GM13976 (cell line): ENCODE data around the gene AVEN.

Experiments used
- DNase-seq: peaks from one replicate; pipeline ENCODE4 v3.0.0; 2012; ENCODE audit warnings: low spot score
- in situ Hi-C: fragments of 300-500 bp; cut with MboI; formaldehyde crosslinking; loops from one replicate; pipeline ENCODE4 v1.12.0; 2022; ENCODE audit warnings: low sequenced_read_pairs, mixed read lengths, inconsistent platforms; ENCODE audit not compliant: unreplicated experiment
- TF ChIP-seq, protein P1 (sequence below): IDR thresholded peaks from 2 replicates; pipeline ENCODE4 v1.5.1; 2012; ENCODE audit warnings: borderline replicate concordance, mild to moderate bottlenecking; ENCODE audit not compliant: insufficient read depth; ENCODE audit errors: extremely low read depth, missing control alignments, control extremely low read depth

AVEN gene

DNA sequence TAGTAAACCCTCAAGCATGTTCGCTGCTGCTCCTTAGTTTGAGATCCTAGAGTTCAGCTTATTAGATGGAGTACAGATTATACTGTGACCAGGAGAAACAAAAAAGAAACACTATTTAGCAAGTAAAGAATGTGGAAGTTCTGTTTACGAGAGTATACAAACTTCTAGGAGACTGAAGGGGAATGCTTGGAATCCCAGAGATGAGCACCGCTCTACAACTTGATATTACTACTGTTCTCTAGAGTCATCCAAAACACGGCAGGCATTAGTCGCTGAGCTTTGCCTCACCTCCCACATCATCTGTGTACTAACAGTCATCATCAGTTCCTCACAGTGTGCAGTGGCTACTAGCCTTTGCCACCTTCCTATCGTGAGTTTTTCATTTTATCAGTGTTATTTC, 192.1 kb downstream of the AVEN start:
- no peak for DNase-seq
- in situ Hi-C loops, result no loop called here
- TF ChIP-seq, protein P1, sequence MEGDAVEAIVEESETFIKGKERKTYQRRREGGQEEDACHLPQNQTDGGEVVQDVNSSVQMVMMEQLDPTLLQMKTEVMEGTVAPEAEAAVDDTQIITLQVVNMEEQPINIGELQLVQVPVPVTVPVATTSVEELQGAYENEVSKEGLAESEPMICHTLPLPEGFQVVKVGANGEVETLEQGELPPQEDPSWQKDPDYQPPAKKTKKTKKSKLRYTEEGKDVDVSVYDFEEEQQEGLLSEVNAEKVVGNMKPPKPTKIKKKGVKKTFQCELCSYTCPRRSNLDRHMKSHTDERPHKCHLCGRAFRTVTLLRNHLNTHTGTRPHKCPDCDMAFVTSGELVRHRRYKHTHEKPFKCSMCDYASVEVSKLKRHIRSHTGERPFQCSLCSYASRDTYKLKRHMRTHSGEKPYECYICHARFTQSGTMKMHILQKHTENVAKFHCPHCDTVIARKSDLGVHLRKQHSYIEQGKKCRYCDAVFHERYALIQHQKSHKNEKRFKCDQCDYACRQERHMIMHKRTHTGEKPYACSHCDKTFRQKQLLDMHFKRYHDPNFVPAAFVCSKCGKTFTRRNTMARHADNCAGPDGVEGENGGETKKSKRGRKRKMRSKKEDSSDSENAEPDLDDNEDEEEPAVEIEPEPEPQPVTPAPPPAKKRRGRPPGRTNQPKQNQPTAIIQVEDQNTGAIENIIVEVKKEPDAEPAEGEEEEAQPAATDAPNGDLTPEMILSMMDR, result no peak

DNA sequence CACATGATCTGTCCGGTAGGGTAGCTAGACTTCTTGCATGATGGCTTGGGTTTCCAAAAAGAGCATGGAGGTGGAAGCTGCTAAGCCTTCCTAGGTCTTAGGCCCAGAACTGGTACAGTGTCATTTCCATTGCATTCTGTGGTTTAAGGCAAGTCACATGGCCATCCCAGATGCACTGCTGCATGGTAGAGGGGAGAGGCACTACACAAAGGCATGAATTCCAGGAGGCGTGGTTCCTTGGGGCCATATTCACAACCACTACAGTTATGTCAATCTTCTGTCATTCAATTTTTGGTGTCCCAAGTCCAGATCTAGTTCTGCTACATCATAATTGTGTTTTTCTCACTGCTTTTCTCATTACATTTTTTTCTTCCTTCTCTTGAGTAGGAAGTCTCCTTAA, 192.9 kb downstream of the AVEN start:
- TF ChIP-seq, protein P1, result no peak
- in situ Hi-C loops, result no loop called here
- no peak for DNase-seq

DNA sequence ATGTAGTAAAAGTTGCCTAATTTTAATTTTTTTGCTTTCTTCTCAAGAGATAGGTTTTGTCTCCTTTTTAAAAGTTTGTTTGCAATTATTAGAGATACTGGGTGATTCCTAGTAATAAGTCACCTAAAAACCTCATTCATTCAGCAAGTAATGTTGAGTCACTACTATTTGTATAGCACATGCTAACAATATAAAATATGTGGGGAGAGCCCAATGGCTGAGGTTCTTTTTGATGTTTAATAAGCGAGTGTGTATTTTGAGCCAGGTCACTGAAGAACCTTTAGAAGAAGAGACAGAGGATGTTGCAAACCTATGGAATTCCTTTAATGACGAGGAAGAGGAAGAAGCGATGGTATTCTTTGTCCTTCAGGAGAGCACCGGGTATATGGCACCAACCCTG, 194.4 kb downstream of the AVEN start:
- in situ Hi-C loops, result no loop called here
- DNase-seq, result no peak
- TF ChIP-seq, protein P1, result no peak

DNA sequence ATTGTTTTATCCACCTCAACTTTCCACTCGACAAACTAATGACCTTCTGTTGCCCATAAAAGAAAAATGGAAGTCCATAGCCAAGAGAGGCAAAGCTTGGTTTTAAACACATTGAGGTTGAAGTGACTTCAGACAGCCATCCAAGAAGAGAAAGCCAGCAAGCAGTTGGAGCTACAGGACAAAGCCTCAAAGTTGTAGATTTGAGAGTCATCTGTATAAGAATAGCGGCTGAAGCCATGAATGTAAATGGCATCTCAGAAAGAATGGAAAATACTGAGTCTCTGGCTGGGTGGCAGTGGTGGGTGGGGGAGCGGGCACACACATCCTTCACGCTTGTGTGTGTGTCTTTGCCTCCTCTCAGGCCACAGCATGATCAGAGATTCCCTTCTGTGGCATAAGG, 194.8 kb downstream of the AVEN start:
- DNase-seq, result no peak
- in situ Hi-C loops, result no loop called here

DNA sequence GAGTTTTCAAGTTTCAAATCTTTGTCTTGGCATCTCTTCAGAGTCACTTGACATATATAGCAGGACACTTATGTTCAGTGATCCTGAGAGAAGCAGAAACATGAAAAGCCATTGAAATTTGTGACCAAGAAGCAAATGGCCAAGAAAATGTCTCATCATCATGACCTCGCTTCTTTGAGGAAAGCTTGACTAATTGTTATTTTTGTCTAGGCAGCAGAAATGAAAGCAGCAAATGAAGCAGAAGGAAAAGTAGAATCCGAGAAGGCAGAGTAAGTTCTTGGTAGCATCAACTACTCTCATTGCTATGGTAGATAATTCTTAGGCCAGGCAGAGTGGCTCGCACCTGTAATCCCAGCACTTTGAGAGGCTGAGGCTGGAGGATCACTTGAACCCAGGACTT, 198.4 kb downstream of the AVEN start:
- no peak for DNase-seq
- TF ChIP-seq, protein P1, result no peak
- in situ Hi-C loops, result no loop called here

More for the DNA sequence above, 194.8 kb downstream of the AVEN start:
- TF ChIP-seq, protein P1, result no peak

DNA sequence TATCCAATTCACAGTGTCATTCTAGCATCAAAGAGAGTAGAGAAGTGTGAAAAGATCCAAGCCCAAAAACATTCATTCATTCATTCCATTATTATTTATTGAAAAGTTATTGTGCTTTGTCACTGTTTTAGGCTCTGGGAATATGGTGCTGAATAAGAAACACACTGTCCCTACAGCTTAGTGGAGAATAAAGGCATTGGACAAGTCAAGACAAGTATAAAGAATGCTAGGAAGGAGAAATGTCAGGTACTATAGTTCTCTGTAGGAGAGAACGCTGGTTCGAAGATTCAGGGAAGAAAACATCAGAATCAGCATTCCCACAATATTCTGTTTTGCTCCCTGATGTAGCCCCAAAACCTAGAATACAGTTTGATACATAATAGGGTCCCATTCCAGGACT, 199.5 kb downstream of the AVEN start:
- in situ Hi-C loops, result no loop called here
- DNase-seq, result no peak
- TF ChIP-seq, protein P1, result no peak

DNA sequence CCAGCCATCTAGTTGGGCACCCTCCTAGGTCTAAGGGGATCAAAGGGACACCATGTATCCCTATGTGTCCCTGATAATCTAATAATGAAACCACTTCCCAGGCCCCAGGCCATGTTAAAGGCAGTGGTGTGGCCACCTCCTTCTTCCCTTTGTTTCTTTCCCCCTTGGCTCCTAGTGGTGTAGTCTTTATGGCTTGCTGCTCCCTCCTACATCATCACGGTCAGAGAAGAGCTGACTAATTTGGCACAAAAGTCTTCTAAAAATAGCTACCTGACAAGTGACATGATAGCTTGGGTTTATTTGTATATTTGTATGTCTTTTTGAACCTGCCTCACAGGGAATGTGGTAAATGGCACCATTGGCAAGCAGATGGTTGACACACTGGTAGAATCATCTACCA, 201.7 kb downstream of the AVEN start:
- TF ChIP-seq, protein P1, result no peak
- DNase-seq, result no peak
- in situ Hi-C loops, result no loop called here
